ENCODE results near the gene TMEM60.

DNA sequence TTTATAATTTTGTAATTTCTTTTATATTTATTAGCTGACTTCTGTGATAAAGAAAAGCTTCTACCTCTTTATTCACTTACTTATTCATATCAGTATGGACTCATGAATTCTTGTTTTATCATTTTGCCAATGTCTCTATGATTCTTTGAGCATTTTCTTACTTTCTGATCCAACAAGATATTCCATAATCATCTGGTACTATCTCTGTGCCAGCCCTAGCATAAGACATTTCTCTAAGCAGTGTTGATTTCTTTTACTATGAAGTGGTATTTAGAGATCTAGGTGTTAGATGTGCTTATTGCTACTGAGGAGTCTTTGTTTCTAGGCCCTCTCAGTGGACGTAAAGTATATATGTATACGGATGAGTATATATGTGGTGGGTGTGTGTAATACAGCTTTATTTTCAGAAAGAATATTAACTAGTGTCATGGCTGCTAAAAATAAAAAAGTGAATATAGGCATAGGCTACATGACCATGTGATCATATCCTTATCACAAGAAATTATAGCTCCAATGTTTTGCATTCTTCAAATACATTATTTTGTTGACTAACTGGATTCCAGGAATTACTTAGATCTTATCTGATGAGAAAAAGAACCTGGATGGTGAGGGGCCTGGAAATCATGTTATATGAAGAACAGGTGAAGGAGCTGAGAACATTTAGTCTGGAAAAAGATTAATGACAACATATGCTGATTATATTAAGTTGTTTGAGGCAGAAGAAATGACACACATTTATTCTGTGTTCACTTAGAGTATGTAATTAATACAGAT lies 13.5 kb upstream of the TMEM60 start:
- TF ChIP-seq POLR2A (IDR thresholded peaks at IDR 0.05) (no peak), EP300 (IDR thresholded peaks at IDR 0.05) (no peak)
- TF ChIP-seq, protein P1, sequence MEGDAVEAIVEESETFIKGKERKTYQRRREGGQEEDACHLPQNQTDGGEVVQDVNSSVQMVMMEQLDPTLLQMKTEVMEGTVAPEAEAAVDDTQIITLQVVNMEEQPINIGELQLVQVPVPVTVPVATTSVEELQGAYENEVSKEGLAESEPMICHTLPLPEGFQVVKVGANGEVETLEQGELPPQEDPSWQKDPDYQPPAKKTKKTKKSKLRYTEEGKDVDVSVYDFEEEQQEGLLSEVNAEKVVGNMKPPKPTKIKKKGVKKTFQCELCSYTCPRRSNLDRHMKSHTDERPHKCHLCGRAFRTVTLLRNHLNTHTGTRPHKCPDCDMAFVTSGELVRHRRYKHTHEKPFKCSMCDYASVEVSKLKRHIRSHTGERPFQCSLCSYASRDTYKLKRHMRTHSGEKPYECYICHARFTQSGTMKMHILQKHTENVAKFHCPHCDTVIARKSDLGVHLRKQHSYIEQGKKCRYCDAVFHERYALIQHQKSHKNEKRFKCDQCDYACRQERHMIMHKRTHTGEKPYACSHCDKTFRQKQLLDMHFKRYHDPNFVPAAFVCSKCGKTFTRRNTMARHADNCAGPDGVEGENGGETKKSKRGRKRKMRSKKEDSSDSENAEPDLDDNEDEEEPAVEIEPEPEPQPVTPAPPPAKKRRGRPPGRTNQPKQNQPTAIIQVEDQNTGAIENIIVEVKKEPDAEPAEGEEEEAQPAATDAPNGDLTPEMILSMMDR (IDR thresholded peaks at IDR 0.05): no peak

Data from tibial nerve (tissue), 4 donors.